Measurements from ENCODE around the gene TNFRSF17.

The TNFRSF17 gene

GRCh38 chr16:12002447-12003006 is 37.5 kb downstream of the TNFRSF17 start:
- no peak for DNase-seq (ENCODE audit: low read depth in 2 of 2)

- DNase-seq (ENCODE audit: low read depth in 2 of 2): no peak
Measured at GRCh38 chr16:12006637-12007036, 41.6 kb downstream of the TNFRSF17 start.

GRCh38 chr16:12009462-12009861 is 44.5 kb downstream of the TNFRSF17 start:
- no peak for DNase-seq (ENCODE audit: low read depth in 2 of 2)

GRCh38 chr16:12009922-12010321 is 44.9 kb downstream of the TNFRSF17 start:
- DNase-seq (ENCODE audit: low read depth in 2 of 2): no peak

- no peak for DNase-seq (ENCODE audit: low read depth in 2 of 2)
Measured at GRCh38 chr16:12010388-12011251, 45.6 kb downstream of the TNFRSF17 start.

- no peak for DNase-seq (ENCODE audit: low read depth in 2 of 2)
Measured at GRCh38 chr16:12011565-12011964, 46.6 kb downstream of the TNFRSF17 start.

- no peak for DNase-seq (ENCODE audit: low read depth in 2 of 2)
Measured at GRCh38 chr16:12016291-12016947, 51.4 kb downstream of the TNFRSF17 start.

- no peak for DNase-seq (ENCODE audit: low read depth in 2 of 2)
Measured at GRCh38 chr16:12017558-12017957, 52.5 kb downstream of the TNFRSF17 start.

Measured in stimulated activated CD8-positive, alpha-beta memory T cell treated with anti-CD3 and anti-CD28 coated beads, Interleukin-7, amount 100 ng/mL, for 1 hour (primary cell).